Urinary bladder (tissue), 4 donors: ENCODE measurements around the gene CEMIP. TPM values are rescaled to one million over a fixed set of nuclear protein-coding genes. Genes with fewer than 3 reads are reported as not detected.

Experiments
- DNase-seq: peaks from one replicate; pipeline ENCODE4 v3.0.0-alpha.2; 2015; ENCODE audit errors: extremely low spot score
- H3K27ac ChIP-seq: one replicate; pipeline ENCODE4 v1.5.1; 2013; ENCODE audit warnings: low read depth, mild to moderate bottlenecking, moderate library complexity
- H3K36me3 ChIP-seq: one replicate; pipeline ENCODE4 v1.6.1; 2013; ENCODE audit warnings: mild to moderate bottlenecking, moderate library complexity; ENCODE audit not compliant: insufficient read depth
- H3K4me1 ChIP-seq: one replicate; pipeline ENCODE4 v1.6.1; 2013; ENCODE audit warnings: mild to moderate bottlenecking, moderate library complexity; ENCODE audit not compliant: insufficient read depth
- H3K4me3 ChIP-seq: one replicate; pipeline ENCODE4 v1.5.1; 2013; ENCODE audit warnings: low read depth, low read length
- WGBS: extraction: QIAGEN DNeasy Blood & Tissue Kit; methylation state at CpG from one replicate; pipeline ENCODE4 v1.1.7; 2013; 5-methylcytosine and 5-hydroxymethylcytosine counted together
- polyA plus RNA-seq: library from polyadenylated mRNA; stranded (reverse); fragments of 200-250 nt; gene quantifications from one replicate; pipeline ENCODE4 v1.2.3, GENCODE V29; 2013
- total RNA-seq: library from RNA; depleted of rRNA; stranded (reverse); fragments of >200 nt; gene quantifications from one replicate; pipeline ENCODE4 v1.2.3, GENCODE V29; 2014
- donor health status: healthy with polysubstance abuse.
- donor health status: healthy.

Gene CEMIP
- total and polyA plus RNA-seq, 2 donors = 0.25 to 1.3 TPM

DNA sequence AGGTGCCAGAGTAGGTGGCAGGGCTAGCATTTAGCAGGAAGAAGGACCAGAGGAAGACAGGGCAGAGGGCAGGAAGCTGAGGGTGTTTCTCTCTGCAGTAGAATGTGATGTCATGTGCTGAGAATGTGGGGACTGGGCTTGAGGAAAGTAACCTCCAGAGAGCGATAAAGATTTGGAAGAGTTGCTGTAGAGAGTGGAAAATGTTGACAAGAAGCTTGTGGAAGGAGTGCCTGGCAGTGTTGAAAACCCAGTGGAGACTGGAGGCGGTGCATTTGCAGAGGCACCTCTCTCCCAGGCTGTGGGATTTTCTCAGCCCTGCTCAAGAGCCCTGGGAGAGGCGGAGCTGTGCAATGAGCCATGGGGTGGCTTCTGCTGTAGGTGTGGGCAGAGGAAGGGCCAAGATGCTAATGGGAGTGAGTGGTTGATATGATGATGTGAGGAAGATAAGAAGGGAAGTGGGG lies 155.6 kb downstream of the CEMIP start:
- no peak for DNase-seq
- Histone ChIP-seq H3K4me3 (no peak overlapping the region), H3K36me3 (no peaks in the 10 kb centered on the region), H3K27ac (no peak overlapping the region), H3K4me1 (no peaks in the 10 kb centered on the region)
- WGBS = 64% methylated on average over 3 of the region's 3 CpGs

DNA sequence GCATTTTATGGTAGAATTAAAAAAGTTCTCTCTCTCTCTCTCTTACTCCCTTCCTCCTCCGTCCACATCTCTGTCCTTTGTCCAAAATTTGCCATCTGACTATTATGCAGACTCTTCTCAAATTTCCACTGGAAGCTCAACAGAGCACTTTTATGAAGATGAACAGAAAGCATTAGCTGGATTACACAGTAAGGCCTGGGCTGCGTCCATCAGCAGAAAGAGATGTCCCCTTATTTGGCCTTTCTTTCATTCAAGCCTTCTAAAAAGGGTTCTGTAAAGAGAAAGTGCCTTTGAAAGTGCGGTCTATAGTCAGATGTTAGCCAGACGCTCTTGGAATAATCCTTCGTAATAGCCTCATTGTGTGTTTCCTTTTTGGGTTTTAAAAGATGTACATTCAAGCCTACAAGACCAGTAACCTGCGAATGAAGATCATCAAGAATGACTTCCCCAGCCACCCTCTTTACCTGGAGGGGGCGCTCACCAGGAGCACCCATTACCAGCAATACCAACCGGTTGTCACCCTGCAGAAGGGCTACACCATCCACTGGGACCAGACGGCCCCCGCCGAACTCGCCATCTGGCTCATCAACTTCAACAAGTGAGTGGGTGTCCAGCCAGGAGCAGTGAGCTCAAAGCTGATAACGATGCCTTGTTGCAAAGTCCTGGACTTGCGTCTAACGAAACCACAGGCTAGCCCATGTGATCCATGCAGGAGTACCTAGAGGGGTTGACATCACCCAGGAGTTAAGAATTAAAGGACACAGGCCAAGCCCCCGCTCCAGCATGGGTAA lies 157.3 kb downstream of the CEMIP start:
- WGBS = 66% methylated on average over 16 of the region's 16 CpGs
- no peak for DNase-seq
- Histone ChIP-seq H3K4me1 (no peaks in the 10 kb centered on the region), H3K4me3 (no peak overlapping the region), H3K27ac (no peak overlapping the region), H3K36me3 (no peaks in the 10 kb centered on the region)

DNA sequence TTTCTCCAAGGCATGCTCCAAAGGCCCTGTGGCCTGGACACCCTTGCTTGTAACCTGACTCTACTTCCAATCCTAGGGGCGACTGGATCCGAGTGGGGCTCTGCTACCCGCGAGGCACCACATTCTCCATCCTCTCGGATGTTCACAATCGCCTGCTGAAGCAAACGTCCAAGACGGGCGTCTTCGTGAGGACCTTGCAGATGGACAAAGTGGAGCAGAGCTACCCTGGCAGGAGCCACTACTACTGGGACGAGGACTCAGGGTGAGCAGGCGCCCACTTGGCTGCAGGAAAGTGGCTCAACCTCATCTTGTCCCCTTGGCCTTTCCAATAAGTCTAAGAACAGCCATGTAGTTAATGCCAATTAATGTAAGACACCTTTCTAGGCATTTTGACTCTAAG lies 158.5 kb downstream of the CEMIP start:
- DNase-seq = no peak
- H3K36me3 ChIP-seq = no peaks in the 10 kb centered on the region
- no peaks in the 10 kb centered on the region for H3K4me1 ChIP-seq
- H3K4me3 ChIP-seq = no peak overlapping the region
- H3K27ac ChIP-seq = no peak overlapping the region
- 96% methylated on average over 12 of the region's 12 CpGs for WGBS

DNA sequence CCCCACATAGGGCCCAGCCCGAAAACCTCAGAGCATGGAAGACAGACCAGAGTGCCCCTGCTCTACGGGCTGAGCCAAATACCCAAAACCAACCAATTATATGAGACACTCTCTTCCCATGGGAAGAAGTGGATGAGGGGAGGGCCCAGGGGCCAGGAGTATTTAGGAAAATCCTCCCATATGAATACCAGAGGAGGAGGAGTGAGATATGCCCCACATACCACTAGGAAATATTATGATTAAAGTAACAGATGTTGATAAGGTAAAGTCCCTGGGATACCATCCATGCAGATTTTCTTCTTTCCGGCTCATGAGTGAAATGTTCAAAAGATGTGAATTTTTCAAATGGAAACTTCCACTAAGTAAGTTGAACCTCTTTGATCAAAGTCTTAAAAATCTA lies 160.0 kb downstream of the CEMIP start:
- DNase-seq = no peak
- H3K36me3 ChIP-seq = no peaks in the 10 kb centered on the region
- H3K4me1 ChIP-seq = no peaks in the 10 kb centered on the region
- no peak overlapping the region for H3K27ac ChIP-seq
- H3K4me3 ChIP-seq = no peak overlapping the region
- 96% methylated on average over 3 of the region's 3 CpGs for WGBS

DNA sequence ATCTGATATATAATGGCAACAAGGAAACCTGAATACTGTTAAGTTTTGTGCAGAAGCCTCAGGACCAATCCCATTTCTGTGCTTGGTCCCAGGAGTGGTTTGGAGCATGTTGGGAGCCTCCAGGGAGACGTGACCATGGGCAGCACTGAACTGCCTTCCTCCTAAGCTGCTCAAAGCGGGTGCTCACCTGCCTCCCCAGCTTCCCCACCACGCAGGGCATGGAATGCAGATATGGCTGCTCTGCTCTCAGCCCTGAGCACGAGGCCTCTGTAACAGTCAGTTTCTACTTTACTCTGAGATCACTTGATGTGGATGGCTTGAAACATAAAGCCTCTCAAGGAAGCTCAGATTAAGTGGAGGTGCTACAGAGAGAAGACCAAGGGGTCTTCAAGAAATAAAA lies 161.2 kb downstream of the CEMIP start:
- DNase-seq = no peak
- H3K27ac ChIP-seq = no peak overlapping the region
- H3K4me1 ChIP-seq = no peaks in the 10 kb centered on the region
- no peaks in the 10 kb centered on the region for H3K36me3 ChIP-seq
- H3K4me3 ChIP-seq = no peak overlapping the region
- WGBS = 94% methylated on average over 4 of the region's 4 CpGs

DNA sequence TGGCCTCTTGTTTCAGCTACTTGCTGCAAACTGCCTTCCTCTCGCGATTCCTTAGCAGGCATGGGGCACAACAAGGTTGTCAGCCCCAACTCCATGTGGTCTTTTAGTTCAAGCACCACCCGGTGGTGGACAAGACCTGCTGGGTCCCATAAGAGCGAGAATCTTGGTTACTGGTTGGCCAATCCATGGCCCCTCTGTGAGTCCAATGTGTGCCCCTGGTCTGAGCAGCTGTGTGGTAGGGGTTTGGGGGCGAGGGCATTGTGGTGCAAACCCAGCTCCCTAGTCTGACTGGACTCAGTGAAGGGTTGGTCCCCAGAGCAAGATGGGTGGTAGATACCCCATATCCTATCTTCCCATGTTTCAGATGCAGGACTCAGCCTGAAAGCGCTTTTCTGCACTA lies 161.7 kb downstream of the CEMIP start:
- no peaks in the 10 kb centered on the region for H3K4me1 ChIP-seq
- H3K36me3 ChIP-seq = no peaks in the 10 kb centered on the region
- 93% methylated on average over 6 of the region's 6 CpGs for WGBS
- no peak for DNase-seq
- no peak overlapping the region for H3K4me3 ChIP-seq
- H3K27ac ChIP-seq = no peak overlapping the region

DNA sequence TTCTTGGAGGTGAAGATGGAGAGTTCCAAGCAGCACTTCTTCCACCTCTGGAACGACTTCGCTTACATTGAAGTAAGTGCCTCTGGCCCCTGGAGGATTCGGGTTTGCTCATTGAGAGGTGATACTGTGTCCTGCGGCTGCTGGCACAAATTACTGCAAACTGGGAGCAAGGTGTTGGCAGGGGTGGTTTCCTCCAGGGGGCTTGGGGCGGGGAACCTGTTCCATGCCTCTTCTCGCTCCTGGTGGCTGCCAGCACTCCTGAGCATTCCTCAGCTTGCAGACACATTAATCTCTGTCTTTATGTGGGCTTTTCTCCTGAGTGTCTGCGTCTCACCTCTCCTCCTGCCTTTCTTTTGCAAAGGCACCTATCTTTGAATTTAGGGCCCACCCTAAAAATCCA lies 163.1 kb downstream of the CEMIP start:
- no peak overlapping the region for H3K27ac ChIP-seq
- no peaks in the 10 kb centered on the region for H3K4me1 ChIP-seq
- no peak for DNase-seq
- no peaks in the 10 kb centered on the region for H3K36me3 ChIP-seq
- no peak overlapping the region for H3K4me3 ChIP-seq
- 83% methylated on average over 7 of the region's 7 CpGs for WGBS

DNA sequence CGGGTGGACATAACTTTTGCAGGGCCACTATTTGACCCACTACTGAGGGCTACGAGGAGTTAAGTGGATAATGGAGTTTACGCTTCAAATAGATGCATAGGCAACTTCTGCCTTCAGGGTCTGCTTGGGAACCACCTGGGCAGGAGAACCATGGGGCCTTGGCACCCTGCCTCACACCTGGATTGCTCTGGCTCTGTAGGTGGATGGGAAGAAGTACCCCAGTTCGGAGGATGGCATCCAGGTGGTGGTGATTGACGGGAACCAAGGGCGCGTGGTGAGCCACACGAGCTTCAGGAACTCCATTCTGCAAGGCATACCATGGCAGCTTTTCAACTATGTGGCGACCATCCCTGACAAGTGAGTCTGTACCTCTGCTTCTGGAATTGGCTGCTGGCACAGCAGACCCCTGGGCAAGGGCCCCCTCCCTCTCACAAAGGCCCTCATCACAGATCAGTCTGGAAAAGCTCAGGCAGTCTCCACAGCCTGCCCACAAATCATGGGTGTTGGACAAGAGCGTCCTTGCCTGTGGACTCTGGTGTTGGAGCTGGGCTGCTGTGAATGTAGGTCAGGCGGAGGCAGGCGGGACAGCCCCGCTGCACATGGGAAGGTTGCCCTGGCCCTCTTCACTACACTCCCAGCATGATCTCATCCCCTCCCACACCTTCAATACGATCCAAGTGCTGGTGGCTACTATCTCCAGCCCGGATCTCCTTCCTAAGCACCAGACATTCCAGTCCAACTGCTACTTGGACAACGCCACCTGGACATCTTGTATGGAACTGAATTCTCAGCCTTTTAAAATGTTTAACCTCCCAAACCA lies 163.8 kb downstream of the CEMIP start:
- 67% methylated on average over 16 of the region's 16 CpGs for WGBS
- Histone ChIP-seq H3K4me3 (no peak overlapping the region), H3K27ac (no peak overlapping the region), H3K4me1 (no peaks in the 10 kb centered on the region), H3K36me3 (no peaks in the 10 kb centered on the region)
- no peak for DNase-seq

DNA sequence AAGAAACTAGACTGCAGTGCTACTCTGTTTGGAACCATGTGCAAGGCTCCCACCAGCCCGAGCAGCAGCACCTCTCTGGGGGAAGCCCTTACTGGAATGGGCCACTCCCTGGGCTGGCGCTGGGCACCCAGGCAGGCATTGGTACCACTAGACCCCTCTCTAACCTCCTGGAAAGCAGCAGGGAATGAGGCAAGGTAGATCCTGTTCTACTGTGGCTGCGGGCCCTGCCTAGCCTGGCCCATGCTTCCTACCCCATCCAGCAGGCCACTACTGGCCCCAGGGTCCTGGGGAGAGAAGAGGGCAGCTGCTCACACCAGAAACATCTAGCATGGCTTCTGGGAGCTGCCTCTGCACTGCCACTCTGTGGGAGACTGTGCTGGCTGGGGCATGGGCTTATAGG lies 165.6 kb downstream of the CEMIP start:
- no peak for DNase-seq
- 97% methylated on average over 3 of the region's 3 CpGs for WGBS
- Histone ChIP-seq H3K4me3 (no peak overlapping the region), H3K36me3 (no peaks in the 10 kb centered on the region), H3K4me1 (no peaks in the 10 kb centered on the region), H3K27ac (no peak overlapping the region)

DNA sequence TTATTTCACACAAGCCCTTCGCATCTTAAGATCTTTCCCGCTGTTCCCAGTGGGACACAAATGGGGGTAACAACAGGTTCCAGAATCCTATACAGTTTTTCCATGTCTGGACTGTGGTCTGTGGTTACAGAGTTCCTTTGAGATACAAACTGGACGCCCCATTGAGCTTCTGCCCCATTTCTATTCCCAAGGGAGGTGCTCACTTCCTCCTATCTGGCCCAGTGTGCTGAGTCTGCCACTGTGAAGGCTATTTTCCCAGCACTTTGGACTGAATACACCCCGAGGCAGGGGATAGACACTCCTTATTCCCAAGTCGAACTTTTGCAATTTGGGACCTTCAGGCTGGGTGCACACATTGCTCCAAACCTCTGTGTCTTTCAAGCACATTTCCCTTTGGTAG lies 166.4 kb downstream of the CEMIP start:
- no peak for DNase-seq
- Histone ChIP-seq H3K36me3 (no peaks in the 10 kb centered on the region), H3K4me3 (no peak overlapping the region), H3K4me1 (no peaks in the 10 kb centered on the region), H3K27ac (no peak overlapping the region)
- 94% methylated on average over 5 of the region's 5 CpGs for WGBS

DNA sequence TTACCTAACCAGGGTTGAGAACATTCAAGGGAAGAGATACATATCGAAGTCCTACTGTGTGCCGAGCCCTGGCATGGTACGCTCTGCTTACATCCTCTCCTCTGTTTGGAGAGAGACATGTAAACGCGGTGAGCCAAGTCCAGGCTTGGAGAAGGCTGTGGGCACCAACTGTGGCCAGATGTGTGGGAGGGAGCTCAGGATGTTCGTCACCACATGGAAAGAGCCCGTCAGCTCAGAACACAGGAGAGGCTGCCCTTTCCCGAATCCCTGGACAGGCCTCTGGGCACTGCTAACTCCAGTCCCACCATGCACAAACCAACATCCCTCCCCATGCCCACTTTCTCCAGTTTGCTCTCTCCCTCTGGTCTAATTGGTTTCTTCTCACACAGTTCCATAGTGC lies 167.4 kb downstream of the CEMIP start:
- 95% methylated on average over 8 of the region's 8 CpGs for WGBS
- H3K27ac ChIP-seq = no peak overlapping the region
- no peaks in the 10 kb centered on the region for H3K4me1 ChIP-seq
- H3K36me3 ChIP-seq = no peaks in the 10 kb centered on the region
- H3K4me3 ChIP-seq = no peak overlapping the region
- DNase-seq = no peak

DNA sequence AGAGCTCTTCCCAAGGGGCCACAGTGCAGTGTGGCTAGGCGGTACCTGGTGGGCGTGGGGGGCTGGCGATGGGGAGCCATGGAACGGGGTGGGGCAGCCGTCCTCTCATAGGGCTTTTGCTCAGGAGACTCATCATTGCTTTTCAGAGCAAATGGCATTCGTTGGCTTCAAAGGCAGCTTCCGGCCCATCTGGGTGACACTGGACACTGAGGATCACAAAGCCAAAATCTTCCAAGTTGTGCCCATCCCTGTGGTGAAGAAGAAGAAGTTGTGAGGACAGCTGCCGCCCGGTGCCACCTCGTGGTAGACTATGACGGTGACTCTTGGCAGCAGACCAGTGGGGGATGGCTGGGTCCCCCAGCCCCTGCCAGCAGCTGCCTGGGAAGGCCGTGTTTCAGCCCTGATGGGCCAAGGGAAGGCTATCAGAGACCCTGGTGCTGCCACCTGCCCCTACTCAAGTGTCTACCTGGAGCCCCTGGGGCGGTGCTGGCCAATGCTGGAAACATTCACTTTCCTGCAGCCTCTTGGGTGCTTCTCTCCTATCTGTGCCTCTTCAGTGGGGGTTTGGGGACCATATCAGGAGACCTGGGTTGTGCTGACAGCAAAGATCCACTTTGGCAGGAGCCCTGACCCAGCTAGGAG lies 169.6 kb downstream of the CEMIP start:
- no peaks in the 10 kb centered on the region for H3K36me3 ChIP-seq
- DNase-seq = no peak
- no peak overlapping the region for H3K4me3 ChIP-seq
- 97% methylated on average over 13 of the region's 13 CpGs for WGBS
- H3K4me1 ChIP-seq = no peaks in the 10 kb centered on the region
- no peak overlapping the region for H3K27ac ChIP-seq

DNA sequence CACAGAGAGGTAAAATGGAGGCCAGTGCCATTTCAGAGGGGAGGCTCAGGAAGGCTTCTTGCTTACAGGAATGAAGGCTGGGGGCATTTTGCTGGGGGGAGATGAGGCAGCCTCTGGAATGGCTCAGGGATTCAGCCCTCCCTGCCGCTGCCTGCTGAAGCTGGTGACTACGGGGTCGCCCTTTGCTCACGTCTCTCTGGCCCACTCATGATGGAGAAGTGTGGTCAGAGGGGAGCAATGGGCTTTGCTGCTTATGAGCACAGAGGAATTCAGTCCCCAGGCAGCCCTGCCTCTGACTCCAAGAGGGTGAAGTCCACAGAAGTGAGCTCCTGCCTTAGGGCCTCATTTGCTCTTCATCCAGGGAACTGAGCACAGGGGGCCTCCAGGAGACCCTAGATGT lies 170.6 kb downstream of the CEMIP start:
- no peak for DNase-seq
- H3K4me3 ChIP-seq = no peak overlapping the region
- no peaks in the 10 kb centered on the region for H3K4me1 ChIP-seq
- 99% methylated on average over 4 of the region's 4 CpGs for WGBS
- H3K36me3 ChIP-seq = no peaks in the 10 kb centered on the region
- H3K27ac ChIP-seq = no peak overlapping the region
